GM12865 (cell line): Measurements from ENCODE around the gene GRAP2.

Experiments used
- DNase-seq: peaks from one replicate; pipeline ENCODE4 v3.0.0; 2010; ENCODE audit warnings: low read depth
- H3K4me3 ChIP-seq: 2 replicates; pipeline ENCODE4 v1.5.1; 2011; ENCODE audit warnings: mild to moderate bottlenecking, low read depth, low read length, control low read depth
- CTCF ChIP-seq: IDR thresholded peaks from 2 replicates; pipeline ENCODE4 v1.5.1; 2011; ENCODE audit warnings: low read length, control low read depth, low read depth, inconsistent platforms; ENCODE audit not compliant: insufficient read depth; ENCODE audit errors: missing control alignments

The GRAP2 gene

GRCh38 chr22:39932918-39933649 is 32.2 kb downstream of the GRAP2 start:
- TF ChIP-seq CTCF, result peak; percentile 73
- DNase-seq, result peak; percentile 74
- no peak overlapping the region for H3K4me3 ChIP-seq

GRCh38 chr22:39933741-39934140 is 32.9 kb downstream of the GRAP2 start:
- DNase-seq, result peak; percentile 16
- no peak for TF ChIP-seq CTCF
- no peak overlapping the region for H3K4me3 ChIP-seq

- no peak for TF ChIP-seq CTCF
- no peak overlapping the region for H3K4me3 ChIP-seq
- DNase-seq, result no peak
These were observed 34.2 kb downstream of the GRAP2 start for GRCh38 chr22:39935116-39935515.

GRCh38 chr22:39935612-39936011 is 34.7 kb downstream of the GRAP2 start:
- no peak overlapping the region for H3K4me3 ChIP-seq
- no peak for DNase-seq
- TF ChIP-seq CTCF, result no peak

GRCh38 chr22:39936523-39937145 is 35.8 kb downstream of the GRAP2 start:
- DNase-seq, result no peak
- TF ChIP-seq CTCF, result no peak
- no peak overlapping the region for H3K4me3 ChIP-seq

GRCh38 chr22:39937906-39938305 is 37.0 kb downstream of the GRAP2 start:
- no peak for DNase-seq
- H3K4me3 ChIP-seq, result no peak overlapping the region
- no peak for TF ChIP-seq CTCF
